ENCODE results near the gene PLPP6.

Gene PLPP6

DNA sequence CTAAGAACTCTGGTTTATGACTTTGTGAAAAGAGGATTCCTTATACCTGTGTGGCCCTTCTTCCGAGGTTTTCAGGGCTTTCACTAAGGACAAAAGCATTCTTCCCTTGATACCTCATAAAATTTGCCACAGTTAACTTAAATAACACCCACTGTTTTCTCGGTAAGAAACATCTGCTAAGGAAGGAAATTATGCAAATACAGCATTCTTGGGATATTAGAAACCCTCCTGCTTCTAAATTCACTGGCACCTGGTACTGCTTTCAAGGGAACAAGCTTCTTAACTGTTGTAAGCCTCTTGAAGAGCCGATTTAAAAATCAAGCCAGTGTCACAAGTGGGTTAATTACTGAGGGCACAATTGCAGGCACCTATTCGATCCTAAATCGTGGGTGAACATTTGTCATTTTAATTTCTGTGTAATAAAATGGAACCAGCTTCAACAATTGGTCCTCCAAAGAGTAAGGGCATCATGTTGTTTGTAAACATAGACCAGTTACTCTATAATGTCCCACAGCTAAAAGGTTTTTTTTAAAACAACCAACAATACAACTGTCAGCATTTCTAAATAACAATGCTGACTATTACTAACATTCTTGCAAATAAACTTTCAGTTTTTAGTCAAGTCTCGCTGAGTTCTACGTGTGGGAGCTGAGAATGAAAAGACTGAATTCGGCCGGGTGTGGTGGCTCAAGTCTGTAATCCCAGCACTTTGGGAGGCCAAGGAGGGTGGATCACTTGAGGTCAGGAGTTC lies 52.3 kb downstream of the PLPP6 start:
- TF ChIP-seq, protein P1, sequence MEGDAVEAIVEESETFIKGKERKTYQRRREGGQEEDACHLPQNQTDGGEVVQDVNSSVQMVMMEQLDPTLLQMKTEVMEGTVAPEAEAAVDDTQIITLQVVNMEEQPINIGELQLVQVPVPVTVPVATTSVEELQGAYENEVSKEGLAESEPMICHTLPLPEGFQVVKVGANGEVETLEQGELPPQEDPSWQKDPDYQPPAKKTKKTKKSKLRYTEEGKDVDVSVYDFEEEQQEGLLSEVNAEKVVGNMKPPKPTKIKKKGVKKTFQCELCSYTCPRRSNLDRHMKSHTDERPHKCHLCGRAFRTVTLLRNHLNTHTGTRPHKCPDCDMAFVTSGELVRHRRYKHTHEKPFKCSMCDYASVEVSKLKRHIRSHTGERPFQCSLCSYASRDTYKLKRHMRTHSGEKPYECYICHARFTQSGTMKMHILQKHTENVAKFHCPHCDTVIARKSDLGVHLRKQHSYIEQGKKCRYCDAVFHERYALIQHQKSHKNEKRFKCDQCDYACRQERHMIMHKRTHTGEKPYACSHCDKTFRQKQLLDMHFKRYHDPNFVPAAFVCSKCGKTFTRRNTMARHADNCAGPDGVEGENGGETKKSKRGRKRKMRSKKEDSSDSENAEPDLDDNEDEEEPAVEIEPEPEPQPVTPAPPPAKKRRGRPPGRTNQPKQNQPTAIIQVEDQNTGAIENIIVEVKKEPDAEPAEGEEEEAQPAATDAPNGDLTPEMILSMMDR (IDR thresholded peaks at IDR 0.05) = no peak
- H3K9me3 Mint-ChIP-seq = no peaks in the 10 kb centered on the region
- no peaks in the 10 kb centered on the region for H3K4me1 Mint-ChIP-seq
- no peaks in the 10 kb centered on the region for H3K27me3 Mint-ChIP-seq (ENCODE audit: low read depth, poor library complexity)
- no peak overlapping the region for H3K27ac Mint-ChIP-seq
- H3K36me3 Mint-ChIP-seq (ENCODE audit: low read depth) = peaks cover 71% of the 10 kb centered on the region
- DNase-seq = no peak
- H3K4me3 Mint-ChIP-seq = no peak overlapping the region

Measured in nephron progenitor cell (in vitro differentiated cells).